ENCODE data around the gene PYGL.
"Not testable (repeated sequence)": the region's sequence is repeated elsewhere in the genome, so short reads cannot be mapped to it uniquely, and the experiment has no call there.

The PYGL gene

GRCh38 chr14:50954811-50955372 lies 10.6 kb upstream of the PYGL start:
- DNase-seq, result no peak

GRCh38 chr14:50953502-50953901 lies 9.2 kb upstream of the PYGL start:
- no peak for DNase-seq

DNA sequence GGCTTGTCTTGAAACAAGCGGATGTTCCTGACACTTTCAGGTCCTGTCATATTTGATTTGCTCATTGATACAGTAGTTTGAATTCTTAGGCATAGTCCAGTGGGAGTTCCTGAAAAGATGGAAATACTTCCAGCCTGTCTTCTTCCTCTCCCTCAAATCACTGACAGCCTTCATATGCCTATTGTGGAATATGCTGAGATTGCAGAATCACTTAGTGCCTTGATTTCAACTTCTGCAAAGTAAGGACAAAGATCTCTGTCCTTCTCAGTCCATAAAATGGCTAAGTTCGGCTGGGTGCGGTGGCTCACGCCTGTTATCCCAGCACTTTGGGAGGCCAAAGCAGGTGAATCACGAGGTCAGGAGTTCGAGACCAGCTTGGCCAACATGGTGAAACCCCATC lies 6.7 kb upstream of the PYGL start:
- no peak for DNase-seq

GRCh38 chr14:50948205-50948604 lies 3.9 kb upstream of the PYGL start:
- no peak for DNase-seq

GRCh38 chr14:50947446-50947845 lies 3.2 kb upstream of the PYGL start:
- no peak for DNase-seq

DNA sequence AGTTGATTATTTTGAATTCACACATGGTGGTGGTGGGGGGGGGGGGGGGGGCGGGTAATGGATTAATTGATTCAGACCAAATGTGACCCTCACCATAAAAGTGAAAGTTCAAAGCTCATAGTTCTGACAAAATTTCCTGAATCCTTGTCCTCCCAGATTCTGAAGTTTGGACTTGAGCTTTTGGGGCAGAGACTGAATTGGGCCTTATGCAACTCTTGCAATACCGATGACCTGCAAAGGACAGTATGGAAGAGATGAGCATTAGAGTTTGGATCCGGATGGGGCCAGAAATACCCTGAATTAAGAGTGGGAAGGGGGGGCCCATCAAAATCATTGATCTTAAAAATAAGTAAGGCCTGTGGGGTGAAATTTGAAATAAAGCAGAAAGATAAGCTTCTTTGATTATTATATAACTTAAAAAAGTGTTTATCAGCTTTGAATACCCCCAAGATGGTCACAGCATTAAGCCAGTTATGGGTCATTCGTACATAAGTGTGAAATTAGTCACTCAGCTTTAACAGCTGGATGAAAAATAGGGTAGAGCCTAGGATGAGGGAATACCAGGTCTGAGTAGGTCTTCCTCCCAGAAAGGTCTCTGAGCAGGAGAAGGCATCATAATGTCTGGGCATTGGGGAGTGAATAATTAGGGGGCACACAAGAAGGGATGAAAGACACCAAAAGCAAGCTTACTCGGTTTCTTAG lies 2.1 kb upstream of the PYGL start:
- DNase-seq, result no peak

- DNase-seq, result no peak
Observed at GRCh38 chr14:50944647-50945413, 547 bp upstream of the PYGL start.

DNA sequence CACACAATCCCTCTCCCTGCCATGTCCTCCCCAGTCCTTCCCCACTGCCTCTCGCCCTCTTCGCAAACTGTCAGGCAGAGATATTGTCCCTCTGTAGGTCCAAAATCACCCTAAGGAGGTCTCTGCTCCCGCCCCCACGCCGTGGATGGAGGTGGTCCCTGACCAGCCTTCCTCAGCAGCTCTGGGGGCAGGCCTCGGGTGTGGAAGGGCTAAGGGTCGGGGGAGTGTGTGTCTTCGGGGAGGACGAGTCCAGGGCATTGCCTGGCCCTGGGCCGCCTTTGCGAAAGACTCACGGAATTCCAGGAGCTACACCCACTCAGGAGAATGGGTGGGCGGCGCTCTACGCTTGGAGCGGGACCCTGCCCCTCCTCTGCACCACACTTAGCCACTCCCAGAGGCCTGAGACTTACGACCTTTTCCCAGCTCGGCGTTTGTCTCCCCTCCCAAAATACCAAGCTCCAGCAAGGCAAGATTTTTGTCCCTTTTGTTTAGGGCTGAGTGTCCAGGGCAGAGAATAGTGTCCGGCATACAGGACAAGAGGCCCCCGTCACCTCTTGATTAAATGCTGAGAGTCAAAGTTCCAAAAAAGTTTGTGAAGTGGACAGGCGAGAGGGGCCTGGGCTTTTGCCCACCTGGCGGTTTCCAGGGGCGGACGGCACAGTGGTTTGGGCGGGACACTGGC lies 881 bp downstream of the PYGL start:
- DNase-seq, result no peak

- DNase-seq, result not testable (repeated sequence)
Observed at GRCh38 chr14:50941638-50942037, 2.6 kb downstream of the PYGL start.

DNA sequence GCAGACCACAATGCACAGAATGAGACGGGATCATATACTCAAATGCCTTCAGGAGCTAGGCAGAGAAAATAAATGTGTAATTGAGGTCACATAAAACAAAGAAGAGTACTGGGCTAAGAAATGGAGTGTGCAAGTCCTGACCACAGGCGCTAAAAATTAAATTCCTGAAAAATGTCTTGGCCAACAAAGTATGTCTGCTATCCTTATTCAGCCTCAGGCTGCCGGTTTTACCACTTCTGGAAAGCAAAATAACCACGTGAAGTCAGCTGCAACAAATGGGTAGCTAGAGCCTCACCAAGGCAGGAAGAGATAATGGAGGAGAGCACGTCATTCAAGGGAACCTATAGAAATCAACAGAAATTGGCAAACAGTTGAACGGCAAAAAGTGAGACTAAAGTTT lies 3.1 kb downstream of the PYGL start:
- no peak for DNase-seq

GRCh38 chr14:50937800-50938199 lies 6.5 kb downstream of the PYGL start:
- no peak for DNase-seq

DNA sequence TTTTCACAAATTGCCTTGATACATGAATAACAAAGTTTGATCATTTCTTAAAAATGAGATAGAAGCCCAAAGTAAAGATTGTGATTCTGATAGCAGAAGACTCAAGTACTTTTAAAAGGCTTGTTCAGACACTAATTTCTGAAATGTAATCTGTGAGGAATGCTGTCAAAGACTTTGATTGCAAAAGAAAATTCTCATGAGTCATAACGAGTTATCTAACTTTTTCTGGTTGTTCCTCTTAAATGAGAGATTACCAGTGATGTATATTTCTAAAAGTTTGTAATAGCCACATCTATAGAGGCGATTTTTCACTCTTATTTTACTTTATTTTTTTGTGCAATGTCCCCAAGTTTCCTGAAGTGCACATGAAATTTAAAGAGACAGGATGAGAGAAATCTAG lies 7.0 kb downstream of the PYGL start:
- no peak for DNase-seq

DNA sequence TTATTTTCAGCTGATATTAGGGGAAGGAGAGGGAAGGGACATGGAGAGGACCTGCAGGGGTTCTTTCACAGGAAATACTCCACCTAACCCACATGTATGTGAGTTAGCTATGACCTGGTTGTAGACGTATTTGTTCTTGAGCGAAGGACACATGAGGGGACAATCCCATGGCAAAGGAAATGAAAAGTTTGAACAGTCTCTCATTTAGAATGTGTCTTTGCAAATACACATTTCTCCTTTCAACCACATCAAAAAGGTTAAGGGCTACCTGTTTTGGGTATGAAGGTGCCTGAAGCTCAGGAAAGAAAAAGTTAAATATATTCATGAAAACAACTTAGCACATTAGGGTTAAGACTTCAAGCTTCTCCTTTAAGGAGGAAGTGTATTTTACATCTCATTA lies 7.4 kb downstream of the PYGL start:
- no peak for DNase-seq

DNA sequence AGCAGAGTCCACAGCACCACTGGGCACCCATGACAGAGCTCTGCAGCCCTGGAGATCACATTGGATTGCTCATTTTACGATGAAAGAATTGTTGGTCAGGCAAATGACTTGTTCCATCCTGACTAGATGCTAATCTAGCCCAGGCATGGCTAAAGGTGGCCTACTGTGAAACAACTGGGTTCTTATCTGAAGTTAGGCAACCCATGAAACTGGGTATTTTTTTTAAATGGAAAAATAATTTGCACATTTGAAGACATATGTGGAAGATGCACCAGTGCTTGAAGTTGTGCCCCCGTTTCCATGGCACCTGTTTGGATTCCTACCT lies 8.3 kb downstream of the PYGL start:
- DNase-seq, result no peak

- DNase-seq, result no peak
Observed at GRCh38 chr14:50935126-50936015, 8.9 kb downstream of the PYGL start.

GRCh38 chr14:50932592-50933495 lies 11.4 kb downstream of the PYGL start:
- DNase-seq, result no peak

- DNase-seq, result no peak
Observed at GRCh38 chr14:50932156-50932555, 12.1 kb downstream of the PYGL start.

DNA sequence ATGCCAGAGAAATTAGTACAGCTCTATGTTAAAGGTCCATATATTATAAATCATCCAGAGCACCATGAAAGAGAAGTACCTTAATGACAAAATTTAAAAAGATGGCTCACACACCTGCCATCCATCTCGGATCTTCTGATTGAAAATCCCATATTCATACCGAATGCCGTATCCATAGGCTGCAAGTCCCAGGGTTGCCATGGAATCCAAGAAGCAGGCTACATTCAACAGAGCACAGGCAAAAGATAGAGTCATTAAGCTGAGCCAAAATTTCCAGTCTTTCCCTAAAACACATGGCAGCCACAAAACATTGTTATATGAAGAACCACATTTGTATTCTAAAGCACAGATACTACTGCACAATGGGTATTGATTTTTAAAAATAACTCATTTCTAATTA lies 12.7 kb downstream of the PYGL start:
- no peak for DNase-seq

DNA sequence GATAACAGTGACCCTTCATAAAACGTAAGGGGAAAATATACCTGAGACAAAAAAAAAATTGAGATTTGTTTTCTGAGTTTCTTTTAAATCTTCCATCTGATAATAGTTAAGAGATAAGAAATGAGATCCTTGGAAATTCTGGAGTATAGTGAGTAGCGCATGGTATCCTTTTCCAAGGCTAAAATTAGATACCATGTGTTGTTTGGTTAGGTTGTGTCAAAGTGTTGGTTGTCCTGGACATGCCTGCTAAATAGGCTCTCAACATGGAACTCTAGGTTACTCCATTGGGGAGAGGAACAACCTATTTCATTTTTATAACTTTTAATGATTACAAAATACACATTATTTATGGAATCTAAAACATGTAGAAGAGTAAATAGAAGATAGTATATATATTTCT lies 14.8 kb downstream of the PYGL start:
- DNase-seq, result no peak

DNA sequence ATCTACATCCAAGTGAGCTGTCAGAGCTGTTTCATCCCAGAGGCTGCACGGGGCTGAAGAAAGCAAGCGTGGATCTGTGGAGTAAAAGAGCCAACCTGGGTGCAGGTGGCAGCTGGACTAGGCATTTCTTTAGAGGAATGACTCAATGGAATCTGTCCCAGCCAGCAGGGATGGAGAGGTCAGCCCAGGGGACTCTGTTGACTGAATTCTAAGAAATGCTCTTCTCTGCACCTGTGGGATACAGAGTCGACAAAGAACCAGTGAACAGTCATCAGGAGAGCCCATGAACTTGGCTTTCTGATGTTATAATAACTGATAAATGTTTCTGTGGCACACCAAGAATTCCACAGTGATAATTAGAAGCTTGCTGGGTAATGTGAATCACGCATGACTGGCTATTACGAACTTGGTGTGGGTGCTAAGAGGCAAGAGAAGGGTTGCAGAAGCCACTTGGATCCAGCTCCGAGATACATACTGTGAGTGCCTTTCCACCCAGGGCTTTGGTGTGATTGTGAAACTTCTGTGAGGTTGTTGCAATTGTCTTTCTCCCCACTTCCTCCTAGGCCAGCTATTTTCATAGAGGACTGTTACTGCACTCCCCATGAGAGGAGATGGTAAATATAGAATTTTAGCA lies 16.2 kb downstream of the PYGL start:
- no peak for DNase-seq

- no peak for DNase-seq
Observed at GRCh38 chr14:50926851-50927386, 17.4 kb downstream of the PYGL start.
